Measurements from ENCODE around the gene EFHD1. TPM values are rescaled to one million over a fixed set of nuclear protein-coding genes. Genes with fewer than 3 reads are reported as not detected.
"Not testable (repeated sequence)": the region's sequence is repeated elsewhere in the genome, so short reads cannot be mapped to it uniquely, and the experiment has no call there.

The EFHD1 gene
- total and polyA plus RNA-seq, 2 donors = 0.33 to 14.1 TPM

DNA sequence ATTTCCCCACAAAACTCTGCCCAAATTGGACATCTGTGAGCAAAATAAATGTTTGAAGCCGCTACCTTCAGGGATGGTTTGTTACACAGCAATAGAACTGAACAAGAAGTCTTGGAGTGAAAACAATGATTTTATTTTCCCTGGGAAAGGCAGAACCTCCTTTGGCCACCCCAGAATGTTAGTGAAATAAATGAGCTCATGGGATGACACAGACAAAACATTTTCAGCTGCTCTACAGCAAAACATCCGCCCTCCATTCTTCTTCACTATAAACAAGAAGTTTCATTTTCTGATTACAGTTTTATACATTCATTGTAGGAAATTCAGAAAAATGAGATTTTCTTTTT, 4.3 kb upstream of the EFHD1 start:
- Histone ChIP-seq H3K27ac (ENCODE audit: low read depth in 1 of 2, low read length in 1 of 2) (no peak overlapping the region), H3K36me3 (ENCODE audit: control insufficient read depth in 2 of 2, insufficient read depth in 2 of 2, low read length in 1 of 2) (no peaks in the 10 kb centered on the region), H3K9me3 (ENCODE audit: control insufficient read depth in 2 of 2, insufficient read depth in 1 of 2, low read length in 1 of 2) (peaks cover 0 to 1% of the 10 kb centered on the region in 2 donors), H3K4me3 (ENCODE audit: low read length in 2 of 2) (no peak overlapping the region), H3K27me3 (ENCODE audit: control insufficient read depth in 2 of 2, insufficient read depth in 1 of 2, low read length in 1 of 2) (peaks cover 36 to 70% of the 10 kb centered on the region in 2 donors), H3K4me1 (ENCODE audit: control insufficient read depth in 2 of 2, insufficient read depth in 2 of 2, low read length in 2 of 2) (peaks cover 5 to 6% of the 10 kb centered on the region in 2 donors)
- WGBS = 98% methylated on average over 2 of the region's 2 CpGs
- no peak for DNase-seq (ENCODE audit: low read depth in 6 of 9, low spot score in 9 of 9)

DNA sequence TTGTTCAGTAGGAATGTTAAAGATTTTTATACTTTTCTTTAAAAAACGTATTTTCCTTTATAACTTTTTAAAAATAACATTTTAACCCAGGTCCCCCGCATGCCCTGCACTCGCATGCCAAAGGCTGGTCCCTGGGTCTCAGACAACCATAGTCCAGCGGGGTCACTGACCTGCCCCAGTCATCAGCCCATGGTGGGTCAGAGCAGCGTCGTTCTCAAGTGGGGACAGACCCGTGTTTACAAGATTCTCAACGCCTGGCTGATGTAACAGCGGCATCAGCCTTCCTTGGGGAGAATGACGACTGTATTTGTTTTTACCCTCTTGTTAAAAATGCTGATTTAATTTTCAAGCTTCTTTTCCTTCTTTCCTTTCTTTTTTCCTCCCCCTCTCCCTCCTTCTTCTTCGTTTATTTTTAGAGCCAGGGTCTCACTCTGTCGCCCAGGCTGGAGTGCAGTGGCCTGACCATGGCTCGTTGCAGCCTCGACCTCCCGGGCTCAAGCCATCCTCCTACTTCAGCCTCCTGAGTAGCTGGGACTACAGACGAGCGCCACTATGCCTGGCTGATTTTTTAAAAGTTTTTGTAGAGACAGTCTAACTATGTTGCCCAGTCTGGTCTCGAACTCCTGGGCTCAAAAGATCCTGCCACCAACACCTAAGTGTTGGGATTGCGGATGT, 1.0 kb upstream of the EFHD1 start:
- Histone ChIP-seq H3K4me3 (ENCODE audit: low read length in 2 of 2) (no peak overlapping the region), H3K36me3 (ENCODE audit: control insufficient read depth in 2 of 2, insufficient read depth in 2 of 2, low read length in 1 of 2) (no peaks in the 10 kb centered on the region), H3K27me3 (ENCODE audit: control insufficient read depth in 2 of 2, insufficient read depth in 1 of 2, low read length in 1 of 2) (peaks cover 55 to 86% of the 10 kb centered on the region in 2 donors), H3K27ac (ENCODE audit: low read depth in 1 of 2, low read length in 1 of 2) (no peak overlapping the region), H3K9me3 (ENCODE audit: control insufficient read depth in 2 of 2, insufficient read depth in 1 of 2, low read length in 1 of 2) (peaks cover 0 to 1% of the 10 kb centered on the region in 2 donors), H3K4me1 (ENCODE audit: control insufficient read depth in 2 of 2, insufficient read depth in 2 of 2, low read length in 2 of 2) (peaks cover 5 to 6% of the 10 kb centered on the region in 2 donors)
- WGBS = 63% methylated on average over 19 of the region's 19 CpGs
- DNase-seq (ENCODE audit: low read depth in 6 of 9, low spot score in 9 of 9) = no peak

DNA sequence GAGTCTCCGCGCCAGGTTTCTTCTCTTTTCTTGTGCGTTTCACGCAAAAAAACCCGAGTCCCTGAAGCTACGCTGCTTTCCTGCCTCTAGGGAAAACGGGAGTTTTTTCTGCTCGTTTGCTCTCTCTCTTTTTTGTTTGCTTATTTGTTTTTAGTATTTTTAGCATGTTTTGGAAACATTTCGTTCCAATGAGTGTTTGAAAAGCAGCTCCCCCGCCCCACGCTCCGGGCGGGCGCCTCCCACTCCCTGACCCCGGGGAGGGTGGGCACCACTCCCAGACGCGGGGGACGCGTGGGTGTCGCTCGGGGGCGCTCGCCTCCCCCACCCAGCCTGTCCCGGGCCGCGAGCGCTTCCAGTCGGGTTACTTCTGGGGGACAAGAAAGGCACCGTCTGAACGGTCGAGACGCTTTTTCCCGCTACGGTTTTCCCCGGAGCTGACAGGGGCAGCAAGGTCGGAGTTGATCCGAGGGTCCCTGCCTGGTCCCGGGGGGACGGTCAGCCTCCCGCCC, 446 bp upstream of the EFHD1 start:
- Histone ChIP-seq H3K27ac (ENCODE audit: low read depth in 1 of 2, low read length in 1 of 2) (no peak overlapping the region), H3K4me3 (ENCODE audit: low read length in 2 of 2) (peak overlapping the region; percentile 33 to 49), H3K36me3 (ENCODE audit: control insufficient read depth in 2 of 2, insufficient read depth in 2 of 2, low read length in 1 of 2) (no peaks in the 10 kb centered on the region), H3K4me1 (ENCODE audit: control insufficient read depth in 2 of 2, insufficient read depth in 2 of 2, low read length in 2 of 2) (peaks cover 5 to 6% of the 10 kb centered on the region in 2 donors), H3K9me3 (ENCODE audit: control insufficient read depth in 2 of 2, insufficient read depth in 1 of 2, low read length in 1 of 2) (peaks cover 0 to 1% of the 10 kb centered on the region in 2 donors), H3K27me3 (ENCODE audit: control insufficient read depth in 2 of 2, insufficient read depth in 1 of 2, low read length in 1 of 2) (peaks cover 61 to 91% of the 10 kb centered on the region in 2 donors)
- no peak for DNase-seq (ENCODE audit: low read depth in 6 of 9, low spot score in 9 of 9)
- 2% methylated on average over 40 of the region's 40 CpGs for WGBS

DNA sequence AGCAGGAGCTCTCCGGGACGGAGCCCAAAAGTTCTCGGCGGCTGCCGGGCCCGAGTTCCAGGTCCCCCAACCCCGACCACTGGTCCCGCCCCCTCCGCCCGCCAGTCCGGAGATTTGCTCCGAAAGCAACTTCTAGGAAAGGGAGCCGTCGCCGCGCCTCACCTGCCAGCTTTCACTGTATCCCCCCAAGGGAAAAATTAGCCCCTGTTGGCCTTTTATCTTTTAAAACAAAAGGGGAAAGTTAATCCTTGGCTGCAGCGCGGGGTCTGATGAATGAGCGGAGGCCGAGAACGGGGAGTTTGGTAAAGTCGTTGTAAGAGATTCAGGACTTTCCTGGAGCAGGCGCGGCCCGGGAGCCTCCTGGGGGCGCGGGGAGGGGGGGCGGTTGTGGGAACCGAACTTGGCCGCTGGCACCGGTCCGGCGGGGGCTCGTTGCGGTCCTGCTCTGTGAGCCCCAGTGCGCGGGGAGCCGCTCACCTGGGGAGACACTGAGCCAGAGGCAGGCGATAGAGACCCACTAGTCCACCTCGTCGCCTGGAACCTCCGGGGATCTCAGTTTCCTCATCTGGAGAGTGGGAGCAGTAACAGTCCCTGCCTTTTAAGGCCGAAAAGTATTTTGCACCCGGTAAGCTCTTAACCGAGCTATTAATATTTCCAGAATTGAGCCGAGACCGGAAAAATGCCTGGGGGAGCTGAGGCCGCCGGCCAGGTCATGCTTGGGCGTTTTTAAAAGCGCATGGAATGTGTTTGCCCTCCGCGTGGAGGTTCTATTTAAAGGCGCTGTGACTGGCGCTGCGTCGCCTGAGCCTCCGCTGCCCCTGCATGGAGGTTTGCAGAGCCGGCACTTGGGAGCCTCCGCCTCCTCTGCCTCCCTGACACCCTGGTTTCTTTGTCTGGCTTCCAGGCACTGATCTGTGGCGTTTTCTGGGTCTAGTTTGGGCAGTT, 1.1 kb downstream of the EFHD1 start:
- 13% methylated on average over 61 of the region's 61 CpGs for WGBS

DNA sequence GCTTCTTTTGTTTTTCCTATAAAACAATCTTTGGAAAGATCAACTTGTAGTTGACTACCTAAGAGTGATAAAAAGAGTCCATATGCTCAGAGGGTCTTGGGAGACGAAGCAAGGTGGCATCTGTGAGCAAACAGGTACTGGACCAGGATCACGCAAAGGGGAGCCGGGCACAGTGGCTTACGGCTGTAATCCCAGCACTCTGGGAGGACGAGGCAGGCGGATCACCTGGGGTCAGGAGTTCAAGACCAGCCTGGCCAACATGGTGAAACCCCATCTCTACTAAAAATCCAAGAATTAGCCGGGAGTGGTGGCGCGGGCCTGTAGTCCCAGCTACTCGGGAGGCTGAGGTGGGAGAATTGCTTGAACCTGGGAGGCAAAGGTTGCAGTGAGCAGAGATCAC, 2.0 kb downstream of the EFHD1 start:
- H3K9me3 ChIP-seq (ENCODE audit: control insufficient read depth in 2 of 2, insufficient read depth in 1 of 2, low read length in 1 of 2); H3K4me3 ChIP-seq (ENCODE audit: low read length in 2 of 2); H3K27ac ChIP-seq (ENCODE audit: low read depth in 1 of 2, low read length in 1 of 2); H3K4me1 ChIP-seq (ENCODE audit: control insufficient read depth in 2 of 2, insufficient read depth in 2 of 2, low read length in 2 of 2); H3K36me3 ChIP-seq (ENCODE audit: control insufficient read depth in 2 of 2, insufficient read depth in 2 of 2, low read length in 1 of 2); DNase-seq (ENCODE audit: low read depth in 6 of 9, low spot score in 9 of 9): not testable (repeated sequence)
- WGBS = 97% methylated on average over 10 of the region's 10 CpGs
- H3K27me3 ChIP-seq (ENCODE audit: control insufficient read depth in 2 of 2, insufficient read depth in 1 of 2, low read length in 1 of 2) = peaks cover 59 to 87% of the 10 kb centered on the region in 2 donors

More for the DNA sequence above, 1.1 kb downstream of the EFHD1 start:
- Histone ChIP-seq H3K4me1 (ENCODE audit: control insufficient read depth in 2 of 2, insufficient read depth in 2 of 2, low read length in 2 of 2) (peaks cover 5 to 6% of the 10 kb centered on the region in 2 donors), H3K27ac (ENCODE audit: low read depth in 1 of 2, low read length in 1 of 2) (no peak overlapping the region), H3K36me3 (ENCODE audit: control insufficient read depth in 2 of 2, insufficient read depth in 2 of 2, low read length in 1 of 2) (no peaks in the 10 kb centered on the region), H3K4me3 (ENCODE audit: low read length in 2 of 2) (peak overlapping the region in 1 of 2 donors; percentile 49), H3K27me3 (ENCODE audit: control insufficient read depth in 2 of 2, insufficient read depth in 1 of 2, low read length in 1 of 2) (peaks cover 63 to 89% of the 10 kb centered on the region in 2 donors), H3K9me3 (ENCODE audit: control insufficient read depth in 2 of 2, insufficient read depth in 1 of 2, low read length in 1 of 2) (peaks cover 0 to 1% of the 10 kb centered on the region in 2 donors)
- no peak for DNase-seq (ENCODE audit: low read depth in 6 of 9, low spot score in 9 of 9)

DNA sequence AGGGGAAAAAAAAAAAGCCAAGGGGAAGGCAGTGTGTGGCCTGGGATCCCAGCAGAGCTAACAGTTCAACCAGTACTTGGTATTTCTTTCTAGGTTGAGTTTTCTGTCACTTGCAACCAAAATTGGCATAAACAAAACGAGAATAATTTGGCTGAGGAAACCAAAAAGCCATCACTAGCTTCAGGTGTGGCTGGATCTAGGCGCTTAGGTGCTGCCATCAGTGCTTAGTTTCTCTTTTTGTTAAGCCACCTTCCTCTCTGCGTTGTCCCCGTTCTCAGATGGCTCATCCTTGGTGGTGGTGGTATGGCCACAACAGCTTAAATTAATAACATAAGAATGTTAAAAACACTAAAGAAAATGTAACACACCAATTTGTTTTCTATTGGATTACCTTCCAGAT, 2.4 kb downstream of the EFHD1 start:
- H3K4me1 ChIP-seq (ENCODE audit: control insufficient read depth in 2 of 2, insufficient read depth in 2 of 2, low read length in 2 of 2) = peaks cover 5 to 6% of the 10 kb centered on the region in 2 donors
- H3K4me3 ChIP-seq (ENCODE audit: low read length in 2 of 2) = no peak overlapping the region
- 97% methylated on average over 4 of the region's 4 CpGs for WGBS
- H3K9me3 ChIP-seq (ENCODE audit: control insufficient read depth in 2 of 2, insufficient read depth in 1 of 2, low read length in 1 of 2) = peaks cover 0 to 1% of the 10 kb centered on the region in 2 donors
- H3K27me3 ChIP-seq (ENCODE audit: control insufficient read depth in 2 of 2, insufficient read depth in 1 of 2, low read length in 1 of 2) = peaks cover 57 to 85% of the 10 kb centered on the region in 2 donors
- no peak for DNase-seq (ENCODE audit: low read depth in 6 of 9, low spot score in 9 of 9)
- no peak overlapping the region for H3K27ac ChIP-seq (ENCODE audit: low read depth in 1 of 2, low read length in 1 of 2)
- H3K36me3 ChIP-seq (ENCODE audit: control insufficient read depth in 2 of 2, insufficient read depth in 2 of 2, low read length in 1 of 2) = no peaks in the 10 kb centered on the region

DNA sequence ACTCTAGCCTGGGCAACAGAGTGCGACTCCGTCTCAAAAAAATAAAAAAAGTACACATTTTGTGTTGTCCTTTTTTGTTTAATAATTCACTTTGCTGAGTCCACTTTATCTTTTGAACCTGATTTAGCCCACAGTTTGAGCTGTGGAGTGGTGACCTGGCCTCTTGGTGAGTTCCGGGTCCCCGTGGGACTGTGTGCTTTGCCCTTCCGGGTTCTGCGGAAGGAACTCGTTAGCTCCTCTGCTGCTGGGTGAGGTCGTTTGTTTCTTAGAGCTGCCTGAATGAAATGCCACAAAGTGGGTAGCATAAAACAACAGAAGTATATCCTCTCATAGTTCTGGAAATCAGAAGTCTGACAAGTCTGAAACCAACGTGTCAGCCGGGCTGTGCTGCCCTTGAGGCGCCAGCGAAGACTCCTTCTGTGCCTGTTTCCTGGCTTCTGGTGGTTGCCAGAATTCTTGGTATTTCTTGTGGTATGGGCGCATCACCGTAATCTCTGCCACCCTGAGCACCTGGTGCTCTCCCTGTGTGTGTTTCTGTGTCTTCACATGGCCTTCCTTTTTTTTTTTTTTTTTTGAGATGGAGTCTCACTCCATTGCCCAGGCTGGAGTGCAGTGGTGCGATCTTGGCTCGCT, 3.5 kb downstream of the EFHD1 start:
- Histone ChIP-seq H3K27me3 (ENCODE audit: control insufficient read depth in 2 of 2, insufficient read depth in 1 of 2, low read length in 1 of 2) (peaks cover 51 to 75% of the 10 kb centered on the region in 2 donors), H3K36me3 (ENCODE audit: control insufficient read depth in 2 of 2, insufficient read depth in 2 of 2, low read length in 1 of 2) (no peaks in the 10 kb centered on the region), H3K4me1 (ENCODE audit: control insufficient read depth in 2 of 2, insufficient read depth in 2 of 2, low read length in 2 of 2) (peaks cover 5 to 6% of the 10 kb centered on the region in 2 donors), H3K9me3 (ENCODE audit: control insufficient read depth in 2 of 2, insufficient read depth in 1 of 2, low read length in 1 of 2) (peaks cover 0 to 1% of the 10 kb centered on the region in 2 donors), H3K4me3 (ENCODE audit: low read length in 2 of 2) (no peak overlapping the region), H3K27ac (ENCODE audit: low read depth in 1 of 2, low read length in 1 of 2) (no peak overlapping the region)
- WGBS = 59% methylated on average over 16 of the region's 16 CpGs
- DNase-seq (ENCODE audit: low read depth in 6 of 9, low spot score in 9 of 9) = no peak

DNA sequence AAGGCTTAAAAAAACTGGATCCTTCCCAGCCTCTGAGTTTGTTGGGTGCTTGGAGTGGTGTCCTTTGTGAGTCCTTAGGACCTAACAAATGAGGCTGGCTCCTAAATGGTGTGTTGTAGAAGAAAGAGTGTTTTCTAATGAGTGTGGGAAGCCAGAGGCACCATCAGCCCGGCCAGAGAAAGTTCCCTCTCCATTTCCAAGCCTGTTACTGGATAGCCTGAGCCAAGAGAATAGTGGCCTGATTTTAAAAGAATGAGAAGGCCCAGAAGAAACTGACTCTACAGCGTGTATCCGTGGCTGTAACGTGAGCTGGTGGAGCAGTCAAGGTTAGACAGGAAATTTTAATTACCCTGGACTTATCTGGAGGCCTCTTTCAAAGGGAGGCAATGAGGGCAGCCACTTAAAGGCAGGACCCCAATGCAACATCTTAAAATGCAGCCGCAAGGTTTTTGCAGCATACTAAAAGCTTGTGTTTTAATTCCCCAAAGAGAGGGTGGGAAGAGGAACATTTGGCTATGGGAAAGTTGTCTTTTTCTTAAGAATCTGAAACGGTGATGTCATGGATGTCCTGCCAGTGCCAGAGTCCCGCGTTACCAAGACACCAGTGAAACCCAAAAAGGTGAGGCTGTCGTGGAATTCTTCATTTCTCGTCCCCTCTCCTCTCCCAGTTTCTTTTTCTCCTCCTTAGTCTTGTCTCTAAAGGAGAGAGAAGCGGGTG, 4.6 kb downstream of the EFHD1 start:
- Histone ChIP-seq H3K27ac (ENCODE audit: low read depth in 1 of 2, low read length in 1 of 2) (no peak overlapping the region), H3K27me3 (ENCODE audit: control insufficient read depth in 2 of 2, insufficient read depth in 1 of 2, low read length in 1 of 2) (peaks cover 40 to 65% of the 10 kb centered on the region in 2 donors), H3K36me3 (ENCODE audit: control insufficient read depth in 2 of 2, insufficient read depth in 2 of 2, low read length in 1 of 2) (no peaks in the 10 kb centered on the region), H3K9me3 (ENCODE audit: control insufficient read depth in 2 of 2, insufficient read depth in 1 of 2, low read length in 1 of 2) (peaks cover 0 to 1% of the 10 kb centered on the region in 2 donors), H3K4me3 (ENCODE audit: low read length in 2 of 2) (no peak overlapping the region), H3K4me1 (ENCODE audit: control insufficient read depth in 2 of 2, insufficient read depth in 2 of 2, low read length in 2 of 2) (peaks cover 5% of the 10 kb centered on the region in 2 donors)
- no peak for DNase-seq (ENCODE audit: low read depth in 6 of 9, low spot score in 9 of 9)
- WGBS = 84% methylated on average over 11 of the region's 11 CpGs

All from thymus (tissue), 11 donors.